Gastroesophageal sphincter (tissue), 4 donors: Measurements from ENCODE around the gene ACKR2. TPM values are rescaled to one million over a fixed set of nuclear protein-coding genes. Genes with fewer than 3 reads are reported as not detected.
A peak's percentile ranks its signal among the peaks of the same experiment; 100 is the strongest.

Source experiments
- ATAC-seq: fragments of 150-250 bp; one replicate; pipeline ENCODE4 v1.9.1; 2016; ENCODE audit warnings: mild to moderate bottlenecking, moderate library complexity
- H3K27ac ChIP-seq, 4 donors: fragments of 200-600 bp; sonication (generic) in 3 of 4; 1 replicate in 3 of 4; 2 replicates in 1 of 4; pipeline ENCODE4 v1.5.1; 2016 to 2019
- H3K27me3 ChIP-seq: fragments of 200-600 bp; sonication (generic); one replicate; pipeline ENCODE4 v1.5.1; 2019
- H3K36me3 ChIP-seq, 2 donors: fragments of 200-600 bp; sonication (generic); one replicate each; pipeline ENCODE4 v1.5.1; 2019; ENCODE audit warnings: control low read depth in 1 of 2
- H3K4me1 ChIP-seq, 3 donors: fragments of 200-600 bp; sonication (generic); 1 replicate in 2 of 3; 2 replicates in 1 of 3; pipeline ENCODE4 v1.5.1; 2016 to 2019; ENCODE audit warnings: control low read depth in 2 of 3
- H3K4me3 ChIP-seq, 2 donors: fragments of 200-600 bp; sonication (generic); one replicate each; pipeline ENCODE4 v1.5.1; 2019; ENCODE audit warnings: mild to moderate bottlenecking in 1 of 2, moderate library complexity in 1 of 2
- H3K9me3 ChIP-seq, 3 donors: fragments of 200-600 bp; sonication (generic); one replicate each; pipeline ENCODE4 v1.5.1; 2017 to 2019; ENCODE audit warnings: control low read depth in 2 of 3
- CTCF ChIP-seq, 4 experiments: fragments of 200-600 bp in 2 of 4; fragments of 450-650 bp in 2 of 4; sonication (generic) in 1 of 4; IDR thresholded peaks; one replicate each; pipeline ENCODE4 v1.5.1; 2017 to 2019; ENCODE audit warnings: antibody characterized with exemption in 4 of 4, mild to moderate bottlenecking in 2 of 4, moderate library complexity in 2 of 4
- EP300 ChIP-seq: sonication (generic); formaldehyde crosslinking; IDR thresholded peaks from one replicate; pipeline ENCODE4 v1.6.1; 2017; ENCODE audit warnings: antibody characterized with exemption, mild to moderate bottlenecking
- POLR2A ChIP-seq, 2 donors: fragments of 450-650 bp; IDR thresholded peaks; one replicate each; pipeline ENCODE4 v1.6.1; 2017; ENCODE audit warnings: antibody characterized with exemption in 2 of 2, mild to moderate bottlenecking in 2 of 2, moderate library complexity in 1 of 2
- POLR2AphosphoS5 ChIP-seq: sonication (generic); formaldehyde crosslinking; IDR thresholded peaks from one replicate; pipeline ENCODE4 v1.6.1; 2017; ENCODE audit warnings: antibody characterized with exemption
- WGBS, 2 donors: methylation state at CpG; one replicate each; pipeline ENCODE4 v1.1.5; 2018; ENCODE audit warnings: low coverage in 1 of 2; 5-methylcytosine and 5-hydroxymethylcytosine counted together
- total RNA-seq, 4 donors: library from RNA; depleted of rRNA; stranded (reverse); fragments of >200 nt; gene quantifications; one replicate each; pipeline ENCODE4 v1.1.0, GENCODE V29; 2016

Gene ACKR2
- total RNA-seq, 4 donors from 2014 or later: 5.9 to 9.3 (median 7.4) TPM

- Histone ChIP-seq H3K36me3 (no peaks in the 10 kb centered on the region), H3K4me1 (peaks cover 31 to 86% (median 35%) of the 10 kb centered on the region in 3 donors), H3K9me3 (no peaks in the 10 kb centered on the region), H3K4me3 (peak overlapping the region in 1 of 2 donors; percentile 24), H3K27me3 (no peaks in the 10 kb centered on the region), H3K27ac (peak overlapping the region; percentile 66 to 79 (median 74))
- no peak for ATAC-seq
- no CpG with 5 or more reads among the region's 1 CpG for WGBS, 2 donors
- TF ChIP-seq CTCF (IDR thresholded peaks at IDR 0.05) (no peak), EP300 (no peak), POLR2AphosphoS5 (no peak), POLR2A (IDR thresholded peaks at IDR 0.05) (no peak)
These were observed 35.1 kb downstream of the ACKR2 start for GRCh38 chr3:42844412-42844713.

- Histone ChIP-seq H3K27me3 (no peaks in the 10 kb centered on the region), H3K4me3 (no peak overlapping the region), H3K36me3 (no peaks in the 10 kb centered on the region), H3K27ac (peak overlapping the region; percentile 66 to 79 (median 74)), H3K4me1 (peaks cover 31 to 81% (median 35%) of the 10 kb centered on the region in 3 donors), H3K9me3 (no peaks in the 10 kb centered on the region)
- WGBS, 2 donors: 50% methylated on average over 1 of the region's 4 CpGs; no CpG with 5 or more reads in 1 of the 2 donors
- ATAC-seq: no peak
- TF ChIP-seq EP300 (no peak), CTCF (IDR thresholded peaks at IDR 0.05) (no peak), POLR2AphosphoS5 (no peak), POLR2A (IDR thresholded peaks at IDR 0.05) (no peak)
These were observed 35.6 kb downstream of the ACKR2 start for GRCh38 chr3:42844815-42845214.

- H3K4me1 ChIP-seq: peaks cover 29 to 71% (median 35%) of the 10 kb centered on the region in 3 donors
- no peak for ATAC-seq
- H3K36me3 ChIP-seq: no peaks in the 10 kb centered on the region
- H3K9me3 ChIP-seq: no peaks in the 10 kb centered on the region
- H3K27me3 ChIP-seq: no peaks in the 10 kb centered on the region
- TF ChIP-seq CTCF (IDR thresholded peaks at IDR 0.05) (no peak), EP300 (no peak)
- no peak overlapping the region for H3K4me3 ChIP-seq
- WGBS, 2 donors: 31 to 45% methylated on average over 5 of the region's 5 CpGs
- peak overlapping the region; percentile 44 to 79 (median 74) for H3K27ac ChIP-seq
These were observed 37.7 kb downstream of the ACKR2 start for GRCh38 chr3:42846685-42847522.

GRCh38 chr3:42847731-42848130, 38.5 kb downstream of the ACKR2 start:
- TF ChIP-seq CTCF (IDR thresholded peaks at IDR 0.05) (no peak), POLR2A (IDR thresholded peaks at IDR 0.05) (no peak), POLR2AphosphoS5 (no peak), EP300 (no peak)
- 63 to 65% methylated on average over 2 of the region's 4 CpGs for WGBS, 2 donors
- ATAC-seq: peak; percentile 28
- no peaks in the 10 kb centered on the region for H3K36me3 ChIP-seq
- no peaks in the 10 kb centered on the region for H3K27me3 ChIP-seq
- H3K9me3 ChIP-seq: no peaks in the 10 kb centered on the region
- no peak overlapping the region for H3K4me3 ChIP-seq
- peak overlapping the region in 3 of 4 donors; percentile 70 to 79 (median 77) for H3K27ac ChIP-seq
- peaks cover 24 to 71% (median 35%) of the 10 kb centered on the region in 3 donors for H3K4me1 ChIP-seq

GRCh38 chr3:42849017-42849416, 39.8 kb downstream of the ACKR2 start:
- no peak for ATAC-seq
- peaks cover 13 to 61% (median 28%) of the 10 kb centered on the region in 3 donors for H3K4me1 ChIP-seq
- no peak overlapping the region for H3K27ac ChIP-seq
- no peaks in the 10 kb centered on the region for H3K36me3 ChIP-seq
- no peak for TF ChIP-seq POLR2A (IDR thresholded peaks at IDR 0.05)
- TF ChIP-seq POLR2AphosphoS5: no peak
- no peaks in the 10 kb centered on the region for H3K9me3 ChIP-seq
- WGBS, 2 donors: 89% methylated on average over 5 of the region's 7 CpGs; no CpG with 5 or more reads in 1 of the 2 donors
- no peak overlapping the region for H3K4me3 ChIP-seq
- no peaks in the 10 kb centered on the region for H3K27me3 ChIP-seq
